Measurements from ENCODE around the gene MCM3.

DNA sequence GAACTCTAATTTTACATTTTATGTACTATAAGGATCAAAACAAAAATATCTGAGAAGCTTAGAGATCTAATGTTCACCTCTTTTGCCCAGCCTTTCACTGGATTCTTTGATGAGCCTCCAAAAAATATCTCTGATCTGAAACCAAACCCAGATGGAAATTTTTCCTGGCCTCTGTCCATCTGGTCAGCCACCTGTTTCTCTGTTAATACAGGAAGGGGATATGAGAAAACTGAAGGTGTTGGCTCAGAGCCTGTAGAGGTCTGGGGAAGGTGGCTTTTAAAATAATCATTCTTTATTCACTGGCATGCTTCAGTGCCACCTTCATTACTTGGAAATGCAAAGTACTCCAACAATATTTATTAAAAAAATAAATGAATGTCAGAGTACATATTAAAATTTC is 8.5 kb upstream of the MCM3 start:
- TF ChIP-seq, protein P1, sequence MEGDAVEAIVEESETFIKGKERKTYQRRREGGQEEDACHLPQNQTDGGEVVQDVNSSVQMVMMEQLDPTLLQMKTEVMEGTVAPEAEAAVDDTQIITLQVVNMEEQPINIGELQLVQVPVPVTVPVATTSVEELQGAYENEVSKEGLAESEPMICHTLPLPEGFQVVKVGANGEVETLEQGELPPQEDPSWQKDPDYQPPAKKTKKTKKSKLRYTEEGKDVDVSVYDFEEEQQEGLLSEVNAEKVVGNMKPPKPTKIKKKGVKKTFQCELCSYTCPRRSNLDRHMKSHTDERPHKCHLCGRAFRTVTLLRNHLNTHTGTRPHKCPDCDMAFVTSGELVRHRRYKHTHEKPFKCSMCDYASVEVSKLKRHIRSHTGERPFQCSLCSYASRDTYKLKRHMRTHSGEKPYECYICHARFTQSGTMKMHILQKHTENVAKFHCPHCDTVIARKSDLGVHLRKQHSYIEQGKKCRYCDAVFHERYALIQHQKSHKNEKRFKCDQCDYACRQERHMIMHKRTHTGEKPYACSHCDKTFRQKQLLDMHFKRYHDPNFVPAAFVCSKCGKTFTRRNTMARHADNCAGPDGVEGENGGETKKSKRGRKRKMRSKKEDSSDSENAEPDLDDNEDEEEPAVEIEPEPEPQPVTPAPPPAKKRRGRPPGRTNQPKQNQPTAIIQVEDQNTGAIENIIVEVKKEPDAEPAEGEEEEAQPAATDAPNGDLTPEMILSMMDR (IDR thresholded peaks at IDR 0.05; ENCODE audit: low read depth, low read length, poor library complexity, severe bottlenecking), result no peak
- no peak for TF ChIP-seq EZH2phosphoT487 (IDR thresholded peaks at IDR 0.05; ENCODE audit: borderline replicate concordance, low read length)

Data from DOHH2 (cell line).